MCF 10A (cell line): ENCODE measurements around the gene AGAP6. TPM values are rescaled to one million over a fixed set of nuclear protein-coding genes. Genes with fewer than 3 reads are reported as not detected.
"Not testable (repeated sequence)": the region's sequence is repeated elsewhere in the genome, so short reads cannot be mapped to it uniquely, and the experiment has no call there.

Experiments used
- BruUV-seq: library from RNA; stranded (reverse); fragments of 400-500 nt; replicated peaks from 2 replicates; lab custom pipeline; 2021; lab: Mats Ljungman, UMichigan
- CTCF ChIA-PET: fragments of 300-600 bp; sonication (Branson Sonifier 250); formaldehyde crosslinking; extraction: SDS; loops from one replicate; lab custom pipeline; 2021; ENCODE audit warnings: antibody characterized with exemption, inconsistent platforms; lab: Yijun Ruan, JAX
- POLR2A ChIA-PET: fragments of 300-600, 350-650 bp; sonication (Branson Sonifier 250); formaldehyde crosslinking; extraction: SDS; loops from one replicate; lab custom pipeline; 2020; ENCODE audit warnings: antibody characterized with exemption, inconsistent platforms; lab: Yijun Ruan, JAX
- DNase-seq: peaks from one replicate; pipeline ENCODE4 v3.0.0-alpha.2; 2018; ENCODE audit not compliant: unreplicated experiment
- H3K27ac Mint-ChIP-seq: one replicate; pipeline ENCODE4 v1.8.0; 2022; ENCODE audit warnings: mild to moderate bottlenecking, low read depth, mixed read lengths; ENCODE audit not compliant: unreplicated experiment
- H3K27me3 Mint-ChIP-seq: one replicate; pipeline ENCODE4 v1.8.0; 2022; ENCODE audit warnings: mixed read lengths; ENCODE audit not compliant: insufficient read depth, unreplicated experiment
- H3K36me3 Mint-ChIP-seq: one replicate; pipeline ENCODE4 v1.8.0; 2022; ENCODE audit warnings: mild to moderate bottlenecking, moderate library complexity, mixed read lengths; ENCODE audit not compliant: insufficient read depth, unreplicated experiment
- H3K4me1 Mint-ChIP-seq: one replicate; pipeline ENCODE4 v1.8.0; 2022; ENCODE audit warnings: mixed read lengths; ENCODE audit not compliant: insufficient read depth, unreplicated experiment
- H3K4me3 Mint-ChIP-seq: one replicate; pipeline ENCODE4 v1.8.0; 2022; ENCODE audit warnings: mild to moderate bottlenecking, moderate library complexity, mixed read lengths; ENCODE audit not compliant: unreplicated experiment
- H3K9me3 Mint-ChIP-seq: one replicate; pipeline ENCODE4 v1.8.0; 2022; ENCODE audit warnings: mixed read lengths; ENCODE audit not compliant: unreplicated experiment
- intact Hi-C: fragments of 100-400 bp; cut with micrococcal nuclease; formaldehyde crosslinking; loops from 2 replicates; pipeline ENCODE4 v1.14.1; 2022
- total RNA-seq: library from RNA; stranded (reverse); gene quantifications from 2 replicates; pipeline ENCODE4 v1.2.3, GENCODE V29; 2022
- TF ChIP-seq, protein P1 (sequence below): fragments of 200-600 bp; IDR thresholded peaks from one replicate; pipeline ENCODE4 v1.8.0; 2022; ENCODE audit warnings: antibody characterized with exemption, mild to moderate bottlenecking; ENCODE audit not compliant: unreplicated experiment

The AGAP6 gene
- total RNA-seq, 1 experiment from 2014 or later = 18.8 TPM

GRCh38 chr10:50017646-50018045, 29.4 kb downstream of the AGAP6 start:
- H3K4me3 Mint-ChIP-seq, H3K9me3 Mint-ChIP-seq, BruUV-seq, DNase-seq, intact Hi-C loops, POLR2A ChIA-PET, H3K36me3 Mint-ChIP-seq, H3K27ac Mint-ChIP-seq, CTCF ChIA-PET, H3K4me1 Mint-ChIP-seq, H3K27me3 Mint-ChIP-seq: not testable (repeated sequence)

- H3K4me3 Mint-ChIP-seq, CTCF ChIA-PET, H3K27ac Mint-ChIP-seq, BruUV-seq, POLR2A ChIA-PET, intact Hi-C loops, H3K9me3 Mint-ChIP-seq, DNase-seq, H3K4me1 Mint-ChIP-seq, H3K27me3 Mint-ChIP-seq, H3K36me3 Mint-ChIP-seq: not testable (repeated sequence)
Observed at GRCh38 chr10:50019279-50019678, 31.1 kb downstream of the AGAP6 start.

GRCh38 chr10:50020451-50021024, 32.3 kb downstream of the AGAP6 start:
- POLR2A ChIA-PET, H3K4me1 Mint-ChIP-seq, H3K9me3 Mint-ChIP-seq, DNase-seq, intact Hi-C loops, H3K36me3 Mint-ChIP-seq, H3K27ac Mint-ChIP-seq, BruUV-seq, H3K27me3 Mint-ChIP-seq, H3K4me3 Mint-ChIP-seq: not testable (repeated sequence)
- CTCF ChIA-PET = interaction anchor here (0.6 kb wide), 1 partner anchor 1188 kb away, joined by 3 read pairs; no protein-coding TSS in a partner anchor

DNA sequence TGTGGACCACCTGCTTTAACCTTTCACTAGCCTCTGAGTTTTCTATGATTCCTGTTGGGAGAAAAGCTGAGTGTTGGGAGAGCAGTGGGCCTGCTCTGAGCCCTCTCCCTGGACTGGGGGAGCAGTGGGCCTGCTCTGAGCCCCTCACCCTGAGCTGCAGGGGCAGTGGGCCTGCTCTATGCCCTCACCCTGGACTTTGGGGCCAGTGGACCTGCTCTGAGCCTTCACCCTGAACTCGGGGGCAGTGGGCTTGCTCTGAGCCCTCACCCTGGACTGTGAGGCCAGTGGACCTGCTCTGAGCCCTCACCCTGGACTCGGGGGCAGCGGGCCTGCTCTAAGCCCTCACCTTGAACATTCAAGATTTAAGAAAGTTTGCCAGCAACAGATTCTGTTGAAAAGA, 33.4 kb downstream of the AGAP6 start:
- H3K36me3 Mint-ChIP-seq = peaks cover 6% of the 10 kb centered on the region
- no peaks in the 10 kb centered on the region for H3K9me3 Mint-ChIP-seq
- BruUV-seq = no TSS peak
- CTCF ChIA-PET = no interaction called here
- intact Hi-C loops = no loop called here
- POLR2A ChIA-PET = no interaction called here
- no peak for DNase-seq
- TF ChIP-seq, protein P1, sequence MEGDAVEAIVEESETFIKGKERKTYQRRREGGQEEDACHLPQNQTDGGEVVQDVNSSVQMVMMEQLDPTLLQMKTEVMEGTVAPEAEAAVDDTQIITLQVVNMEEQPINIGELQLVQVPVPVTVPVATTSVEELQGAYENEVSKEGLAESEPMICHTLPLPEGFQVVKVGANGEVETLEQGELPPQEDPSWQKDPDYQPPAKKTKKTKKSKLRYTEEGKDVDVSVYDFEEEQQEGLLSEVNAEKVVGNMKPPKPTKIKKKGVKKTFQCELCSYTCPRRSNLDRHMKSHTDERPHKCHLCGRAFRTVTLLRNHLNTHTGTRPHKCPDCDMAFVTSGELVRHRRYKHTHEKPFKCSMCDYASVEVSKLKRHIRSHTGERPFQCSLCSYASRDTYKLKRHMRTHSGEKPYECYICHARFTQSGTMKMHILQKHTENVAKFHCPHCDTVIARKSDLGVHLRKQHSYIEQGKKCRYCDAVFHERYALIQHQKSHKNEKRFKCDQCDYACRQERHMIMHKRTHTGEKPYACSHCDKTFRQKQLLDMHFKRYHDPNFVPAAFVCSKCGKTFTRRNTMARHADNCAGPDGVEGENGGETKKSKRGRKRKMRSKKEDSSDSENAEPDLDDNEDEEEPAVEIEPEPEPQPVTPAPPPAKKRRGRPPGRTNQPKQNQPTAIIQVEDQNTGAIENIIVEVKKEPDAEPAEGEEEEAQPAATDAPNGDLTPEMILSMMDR = no peak
- H3K4me3 Mint-ChIP-seq = no peak overlapping the region
- H3K27me3 Mint-ChIP-seq = peaks cover 4% of the 10 kb centered on the region
- no peaks in the 10 kb centered on the region for H3K4me1 Mint-ChIP-seq
- H3K27ac Mint-ChIP-seq = no peak overlapping the region

GRCh38 chr10:50024716-50025383, 36.6 kb downstream of the AGAP6 start:
- H3K4me3 Mint-ChIP-seq, H3K27ac Mint-ChIP-seq, DNase-seq, H3K9me3 Mint-ChIP-seq, POLR2A ChIA-PET, intact Hi-C loops, H3K4me1 Mint-ChIP-seq, BruUV-seq, CTCF ChIA-PET, H3K36me3 Mint-ChIP-seq: not testable (repeated sequence)
- H3K27me3 Mint-ChIP-seq = peaks cover 17% of the 10 kb centered on the region

GRCh38 chr10:50025627-50026026, 37.4 kb downstream of the AGAP6 start:
- CTCF ChIA-PET = interaction anchor here (0.6 kb wide), 1 partner anchor 373 kb away, joined by 4 read pairs; no protein-coding TSS in a partner anchor
- POLR2A ChIA-PET = no interaction called here
- Mint-ChIP-seq H3K36me3 (peaks cover 6% of the 10 kb centered on the region), H3K27me3 (peaks cover 17% of the 10 kb centered on the region), H3K4me1 (no peaks in the 10 kb centered on the region), H3K9me3 (no peaks in the 10 kb centered on the region), H3K4me3 (no peak overlapping the region), H3K27ac (no peak overlapping the region)
- BruUV-seq = no TSS peak
- TF ChIP-seq, protein P1 = no peak
- DNase-seq = no peak
- intact Hi-C loops = no loop called here
